Measurements from ENCODE around the gene RGS16. TPM values are rescaled to one million over a fixed set of nuclear protein-coding genes. Genes with fewer than 3 reads are reported as not detected.

RGS16 gene
- 9.7 and 14.6 TPM in 2 replicates for total RNA-seq (ENCODE audit: low replicate concordance)
- long read RNA-seq, transcript RGS16-201 (5 exons, 2,427 nt), result major isoform, 11 of 14 reads
- long read RNA-seq, partial matches to known transcripts, result 0 of 14 reads
- long read RNA-seq, other reads (novel, unspliced or antisense), result 3 of 14 reads

GRCh38 chr1:182604175-182605164 is at the start of gene RGS16:
Gene RGS16, minus strand, starts transcription at chr1:182604389. Its CDS starts 130 bp downstream, at chr1:182604259.
- TF ChIP-seq CTCF (conservative IDR thresholded peaks at IDR 0.05), result no peak
- Mint-ChIP-seq H3K4me3 (no peak within 1 kb of the TSS), H3K4me1 (ENCODE audit: unreplicated experiment) (peaks cover 32% of the 10 kb centered on the region), H3K36me3 (no peaks in the 10 kb centered on the region), H3K9me3 (no peaks in the 10 kb centered on the region), H3K27me3 (peaks cover 27% of the 10 kb centered on the region), H3K27ac (peak within 1 kb of the TSS; percentile 76)
- peak; percentile 86 for DNase-seq (ENCODE audit: extremely low spot score, unreplicated experiment)

GRCh38 chr1:182653986-182654385 is 49.8 kb upstream of the RGS16 start:
- H3K27me3 Mint-ChIP-seq, result no peaks in the 10 kb centered on the region
- no peaks in the 10 kb centered on the region for H3K9me3 Mint-ChIP-seq
- H3K4me1 Mint-ChIP-seq (ENCODE audit: unreplicated experiment), result no peaks in the 10 kb centered on the region
- H3K36me3 Mint-ChIP-seq, result no peaks in the 10 kb centered on the region
- DNase-seq (ENCODE audit: extremely low spot score, unreplicated experiment), result no peak
- no peak for TF ChIP-seq CTCF (conservative IDR thresholded peaks at IDR 0.05)
- no peak overlapping the region for H3K27ac Mint-ChIP-seq
- no peak overlapping the region for H3K4me3 Mint-ChIP-seq

GRCh38 chr1:182652933-182653332 is 48.7 kb upstream of the RGS16 start:
- Mint-ChIP-seq H3K27me3 (no peaks in the 10 kb centered on the region), H3K4me1 (ENCODE audit: unreplicated experiment) (peaks cover 2% of the 10 kb centered on the region), H3K27ac (no peak overlapping the region), H3K36me3 (no peaks in the 10 kb centered on the region), H3K9me3 (peaks cover 3% of the 10 kb centered on the region), H3K4me3 (no peak overlapping the region)
- no peak for DNase-seq (ENCODE audit: extremely low spot score, unreplicated experiment)
- no peak for TF ChIP-seq CTCF (conservative IDR thresholded peaks at IDR 0.05)

- H3K4me3 Mint-ChIP-seq, result no peak overlapping the region
- TF ChIP-seq CTCF (conservative IDR thresholded peaks at IDR 0.05), result no peak
- no peak for DNase-seq (ENCODE audit: extremely low spot score, unreplicated experiment)
- H3K9me3 Mint-ChIP-seq, result peaks cover 3% of the 10 kb centered on the region
- H3K27ac Mint-ChIP-seq, result no peak overlapping the region
- H3K27me3 Mint-ChIP-seq, result no peaks in the 10 kb centered on the region
- H3K36me3 Mint-ChIP-seq, result no peaks in the 10 kb centered on the region
- peaks cover 3% of the 10 kb centered on the region for H3K4me1 Mint-ChIP-seq (ENCODE audit: unreplicated experiment)
Observed at GRCh38 chr1:182651339-182651724, 47.1 kb upstream of the RGS16 start.

- Mint-ChIP-seq H3K36me3 (no peaks in the 10 kb centered on the region), H3K27ac (no peak overlapping the region), H3K4me3 (no peak overlapping the region), H3K27me3 (no peaks in the 10 kb centered on the region), H3K9me3 (peaks cover 3% of the 10 kb centered on the region), H3K4me1 (ENCODE audit: unreplicated experiment) (peaks cover 3% of the 10 kb centered on the region)
- DNase-seq (ENCODE audit: extremely low spot score, unreplicated experiment), result no peak
- TF ChIP-seq CTCF (conservative IDR thresholded peaks at IDR 0.05), result no peak
Observed at GRCh38 chr1:182650678-182651338, 46.6 kb upstream of the RGS16 start.
